Heart right ventricle (tissue), 16 donors: Measurements from ENCODE around the gene PTK7. TPM values are rescaled to one million over a fixed set of nuclear protein-coding genes. Genes with fewer than 3 reads are reported as not detected.
A peak's percentile ranks its signal among the peaks of the same experiment; 100 is the strongest.
"Not testable (repeated sequence)": the region's sequence is repeated elsewhere in the genome, so short reads cannot be mapped to it uniquely, and the experiment has no call there.

Source experiments
- ATAC-seq, 8 donors: fragments of 200-7000 bp; cut with Tn5 transposase; one replicate each; pipeline ENCODE4 v1.9.1; 2020; ENCODE audit warnings: mild to moderate bottlenecking in 8 of 8, moderate library complexity in 8 of 8, moderate number of reproducible peaks in 1 of 8
- DNase-seq, 2 donors: peaks; one replicate each; pipeline ENCODE4 v3.0.0-alpha.2; 2020
- H3K27ac ChIP-seq, 10 donors: fragments of 200-600 bp; sonication (generic) in 2 of 10; one replicate each; pipeline versions ENCODE4 v1.5.0 to v1.8.0; 2020 to 2022; ENCODE audit warnings: mild to moderate bottlenecking in 3 of 10
- H3K27me3 ChIP-seq, 7 donors: fragments of 200-600 bp; one replicate each; pipeline ENCODE4 v1.8.0; 2021 to 2022; ENCODE audit warnings: mild to moderate bottlenecking in 2 of 7
- H3K36me3 ChIP-seq, 9 donors: fragments of 200-600 bp; sonication (generic) in 1 of 9; one replicate each; pipeline versions ENCODE4 v1.5.0 to v1.8.0; 2020 to 2022; ENCODE audit warnings: mild to moderate bottlenecking in 2 of 9
- H3K4me1 ChIP-seq, 9 donors: fragments of 200-600 bp; sonication (generic) in 1 of 9; one replicate each; pipeline versions ENCODE4 v1.5.0 to v1.8.0; 2020 to 2022; ENCODE audit warnings: mild to moderate bottlenecking in 4 of 9
- H3K4me3 ChIP-seq, 10 donors: fragments of 200-600 bp; sonication (generic) in 2 of 10; one replicate each; pipeline versions ENCODE4 v1.5.0 to v1.8.0; 2020 to 2022; ENCODE audit warnings: mild to moderate bottlenecking in 7 of 10, moderate library complexity in 2 of 10
- H3K9me3 ChIP-seq, 11 donors: fragments of 200-600 bp in 10 of 11; sonication (generic) in 2 of 11; one replicate each; pipeline versions ENCODE4 v1.5.0 to v1.8.0; 2013 to 2022; ENCODE audit warnings: mild to moderate bottlenecking in 2 of 11, control low read depth in 1 of 11, moderate library complexity in 1 of 11
- WGBS, 2 donors: extraction: QIAGEN DNeasy Blood & Tissue Kit; methylation state at CpG; one replicate each; pipeline ENCODE4 v1.1.7; 2013; ENCODE audit warnings: inconsistent platforms in 1 of 2; 5-methylcytosine and 5-hydroxymethylcytosine counted together
- intact Hi-C, 10 donors: fragments of 100-400 bp; cut with DNase I; formaldehyde crosslinking; loops; one replicate each; pipeline versions ENCODE4 v1.11.1 to v1.14.2; 2022
- polyA plus RNA-seq, 2 donors: library from polyadenylated mRNA; stranded (reverse); fragments of 200-250 nt; gene quantifications; one replicate each; pipeline ENCODE4 v1.2.3, GENCODE V29; 2013
- total RNA-seq, 10 donors: library from RNA; stranded (reverse); fragmentation: NEBNext Ultra II Directional in 3 of 10; extraction: Animal tissue kit (Norgen Biotek cat#: 25700) in 3 of 10; gene quantifications; one replicate each; pipeline versions ENCODE4 v1.2.1 to v1.2.4, GENCODE V29; 2021 to 2023
- TF ChIP-seq, protein P1 (sequence below), 9 donors: fragments of 200-600 bp; sonication (generic) in 2 of 9; IDR thresholded peaks; one replicate each; pipeline versions ENCODE4 v1.5.0 to v1.8.0; 2021 to 2022; ENCODE audit warnings: antibody characterized with exemption in 9 of 9, mild to moderate bottlenecking in 5 of 9, moderate library complexity in 1 of 9
- donor health status: Arrhythmogenic right ventricular cardiomyopathy.
- donor health status: ischemic (EF 13 %, LVEDD 7.1; RV severe dilation, severe dysfunction).
- donor health status: healthy with polysubstance abuse.
- donor health status: DM: no; HTN: yes; CAD: no.
- donor health status: DM: no; HTN: no; CAD: no.
- donor health status: ischemic (EF 25% LVEDD 6.9; RV normal size, moderate dysfunction).
- donor health status: ischemic (EF 25% LVEDD 5.7; RV mildly dilated, moderate dysfunction).
- donor health status: healthy.
- donor health status: DM: yes; HTN: yes; CAD: no.
- donor health status: Ischemic cardiomyopathy.
- donor health status: ischemic (EF 35%, LVEDD 5.7; RV mildly dilated, moderate dysfunction).
- donor health status: nonischemic (EF 11% LVEDD 7.7; RV severe dilation, severe dysfunction).
- donor health status: DM: yes; HTN: yes; CAD: no.
- donor health status: PGD.
- donor health status: ischemic (EF 29% LVEDD 5.4; RV normal size, mild dysfunction).
- donor health status: nonischemic (EF 23%, LVEDD 6.1; RV moderate dilation, normal function).

Gene PTK7
- total and polyA plus RNA-seq, 12 donors, result 0.80 to 6.3 (median 2.2) TPM

DNA sequence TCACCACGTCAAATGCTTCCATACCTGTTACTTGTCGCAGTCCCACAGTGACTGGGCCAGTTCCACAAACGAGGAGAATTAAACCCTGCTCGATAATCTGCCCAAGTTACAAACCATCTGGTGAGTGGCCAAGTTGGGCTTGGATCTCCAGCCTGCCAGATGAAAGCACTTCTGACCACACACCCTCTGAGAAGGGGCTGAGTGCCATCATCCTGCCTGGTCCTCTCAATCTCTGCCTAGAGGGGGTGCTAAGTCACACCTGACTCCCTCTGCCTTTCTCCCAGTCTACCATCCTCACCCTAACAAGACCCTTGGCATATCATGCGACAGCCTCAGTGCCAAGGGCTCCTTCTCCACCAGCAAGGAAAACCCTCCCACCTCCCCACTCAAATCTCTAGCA, 38.9 kb upstream of the PTK7 start:
- peak in 7 of 8 donors; percentile 14 to 56 (median 37) for ATAC-seq
- Histone ChIP-seq H3K4me1 (peaks cover 0 to 30% (median 17%) of the 10 kb centered on the region in 9 donors), H3K9me3 (no peaks in the 10 kb centered on the region), H3K36me3 (peaks cover 0 to 91% (median 18%) of the 10 kb centered on the region in 9 donors), H3K27me3 (no peaks in the 10 kb centered on the region), H3K27ac (peak overlapping the region in 3 of 10 donors; percentile 42 to 56 (median 56)), H3K4me3 (no peak overlapping the region)
- TF ChIP-seq, protein P1, sequence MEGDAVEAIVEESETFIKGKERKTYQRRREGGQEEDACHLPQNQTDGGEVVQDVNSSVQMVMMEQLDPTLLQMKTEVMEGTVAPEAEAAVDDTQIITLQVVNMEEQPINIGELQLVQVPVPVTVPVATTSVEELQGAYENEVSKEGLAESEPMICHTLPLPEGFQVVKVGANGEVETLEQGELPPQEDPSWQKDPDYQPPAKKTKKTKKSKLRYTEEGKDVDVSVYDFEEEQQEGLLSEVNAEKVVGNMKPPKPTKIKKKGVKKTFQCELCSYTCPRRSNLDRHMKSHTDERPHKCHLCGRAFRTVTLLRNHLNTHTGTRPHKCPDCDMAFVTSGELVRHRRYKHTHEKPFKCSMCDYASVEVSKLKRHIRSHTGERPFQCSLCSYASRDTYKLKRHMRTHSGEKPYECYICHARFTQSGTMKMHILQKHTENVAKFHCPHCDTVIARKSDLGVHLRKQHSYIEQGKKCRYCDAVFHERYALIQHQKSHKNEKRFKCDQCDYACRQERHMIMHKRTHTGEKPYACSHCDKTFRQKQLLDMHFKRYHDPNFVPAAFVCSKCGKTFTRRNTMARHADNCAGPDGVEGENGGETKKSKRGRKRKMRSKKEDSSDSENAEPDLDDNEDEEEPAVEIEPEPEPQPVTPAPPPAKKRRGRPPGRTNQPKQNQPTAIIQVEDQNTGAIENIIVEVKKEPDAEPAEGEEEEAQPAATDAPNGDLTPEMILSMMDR (IDR thresholded peaks at IDR 0.05), result peak in 1 of 9 donors; percentile 24
- WGBS, 2 donors, result 51 to 72% methylated on average over 5 of the region's 5 CpGs
- intact Hi-C loops, result no loop called here
- DNase-seq, result peak in 1 of 2 donors; percentile 43

DNA sequence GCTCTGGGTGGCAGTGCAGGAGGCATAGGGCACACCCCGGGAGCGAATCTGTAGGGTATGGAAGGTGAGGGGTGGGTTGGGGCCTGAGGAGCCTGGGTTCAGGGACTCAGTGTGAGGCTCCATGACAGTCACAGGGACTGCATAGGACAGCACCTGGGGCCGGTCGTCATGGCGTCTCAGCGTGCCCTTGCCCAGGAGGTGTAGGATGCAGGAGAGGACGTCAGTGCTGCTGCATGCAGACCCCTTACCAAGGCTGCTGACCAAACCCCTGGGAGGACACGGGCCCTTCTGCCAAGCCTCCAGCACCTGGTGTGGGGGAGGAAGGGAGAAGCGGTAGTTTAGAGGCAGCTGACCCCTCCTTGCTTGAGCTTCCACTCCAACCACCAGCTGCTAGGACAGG, 38.4 kb upstream of the PTK7 start:
- intact Hi-C loops, result no loop called here
- TF ChIP-seq, protein P1 (IDR thresholded peaks at IDR 0.05), result no peak
- DNase-seq (no peak), ATAC-seq (peak in 1 of 8 donors; percentile 2)
- H3K27ac ChIP-seq, result peak overlapping the region in 2 of 10 donors; percentile 42 to 56
- H3K27me3 ChIP-seq, result no peaks in the 10 kb centered on the region
- H3K4me3 ChIP-seq, result no peak overlapping the region
- H3K4me1 ChIP-seq, result peaks cover 0 to 30% (median 17%) of the 10 kb centered on the region in 9 donors
- H3K36me3 ChIP-seq, result peaks cover 0 to 91% (median 17%) of the 10 kb centered on the region in 9 donors
- WGBS, 2 donors, result 90% methylated on average over 9 of the region's 9 CpGs
- no peaks in the 10 kb centered on the region for H3K9me3 ChIP-seq

DNA sequence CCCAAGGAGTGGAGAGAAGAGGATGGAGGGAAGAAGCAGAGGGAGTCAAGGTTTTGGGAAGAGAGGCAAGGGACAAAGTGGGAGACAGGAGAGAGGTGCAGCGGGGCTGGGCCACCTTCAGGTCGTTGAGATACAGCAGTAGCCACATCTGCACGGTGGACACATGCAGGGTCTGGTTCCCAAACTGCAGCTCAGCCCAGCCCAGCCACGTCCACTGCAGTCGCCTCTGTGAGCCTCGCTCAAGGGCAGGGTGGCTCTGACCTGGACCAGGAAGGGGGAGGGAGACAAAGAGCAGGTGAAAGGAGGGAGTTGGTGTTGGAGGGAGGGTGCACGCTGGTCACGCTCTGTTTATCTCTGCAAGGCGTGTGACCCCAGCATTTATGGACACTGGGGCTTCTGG, 37.4 kb upstream of the PTK7 start:
- no peak overlapping the region for H3K27ac ChIP-seq

DNA sequence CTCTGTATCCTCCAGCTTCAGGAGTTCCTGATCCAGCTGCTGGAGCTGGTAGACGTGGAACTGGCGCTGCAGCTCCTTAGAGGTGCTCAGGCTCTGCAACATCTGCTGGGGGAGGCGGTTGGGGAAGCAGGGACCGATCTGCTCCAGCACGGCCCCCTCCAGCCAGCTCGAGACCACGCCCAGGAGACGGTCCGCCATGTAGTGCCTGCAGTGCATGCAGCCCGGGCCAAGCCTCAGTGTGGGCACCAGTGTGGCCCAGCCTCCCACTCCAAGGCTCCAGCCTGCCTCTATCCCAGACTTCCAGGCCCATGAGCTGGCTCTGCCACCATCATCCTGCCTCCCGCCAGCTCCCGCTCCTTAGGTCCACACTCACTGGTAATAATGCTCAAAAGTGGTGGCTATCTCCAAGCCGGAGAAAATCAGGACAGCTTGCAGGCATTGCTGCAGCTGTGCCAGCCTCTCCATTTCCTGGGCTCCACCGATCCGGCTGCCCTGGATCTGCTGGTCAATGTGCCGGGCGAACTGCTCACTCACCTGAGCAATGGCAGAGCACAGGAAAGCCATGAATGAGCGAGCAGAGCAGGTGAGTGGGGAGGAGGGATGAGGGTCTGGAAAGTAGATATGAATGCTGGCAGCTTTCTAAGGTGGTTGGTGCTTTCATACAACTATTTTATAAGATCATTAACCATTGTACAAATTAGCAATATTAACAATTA, 35.4 kb upstream of the PTK7 start:
- no peak overlapping the region for H3K27ac ChIP-seq
- no peak overlapping the region for H3K4me3 ChIP-seq
- no peaks in the 10 kb centered on the region for H3K9me3 ChIP-seq
- H3K36me3 ChIP-seq, result peaks cover 0 to 91% (median 23%) of the 10 kb centered on the region in 9 donors
- no peak for DNase-seq
- TF ChIP-seq, protein P1 (IDR thresholded peaks at IDR 0.05), result no peak
- H3K27me3 ChIP-seq, result no peaks in the 10 kb centered on the region
- no peak for ATAC-seq
- intact Hi-C loops, result no loop called here
- H3K4me1 ChIP-seq, result peaks cover 0 to 21% (median 9%) of the 10 kb centered on the region in 9 donors
- 93 to 95% methylated on average over 18 of the region's 18 CpGs for WGBS, 2 donors

More for the DNA sequence above, 37.4 kb upstream of the PTK7 start:
- no peak overlapping the region for H3K4me3 ChIP-seq
- intact Hi-C loops, result no loop called here
- TF ChIP-seq, protein P1 (IDR thresholded peaks at IDR 0.05), result no peak
- WGBS, 2 donors, result 81 to 89% methylated on average over 9 of the region's 9 CpGs
- H3K27me3 ChIP-seq, result no peaks in the 10 kb centered on the region
- peaks cover 0 to 91% (median 18%) of the 10 kb centered on the region in 9 donors for H3K36me3 ChIP-seq
- ATAC-seq, result no peak
- no peak for DNase-seq
- H3K4me1 ChIP-seq, result peaks cover 0 to 30% (median 17%) of the 10 kb centered on the region in 9 donors
- H3K9me3 ChIP-seq, result no peaks in the 10 kb centered on the region

DNA sequence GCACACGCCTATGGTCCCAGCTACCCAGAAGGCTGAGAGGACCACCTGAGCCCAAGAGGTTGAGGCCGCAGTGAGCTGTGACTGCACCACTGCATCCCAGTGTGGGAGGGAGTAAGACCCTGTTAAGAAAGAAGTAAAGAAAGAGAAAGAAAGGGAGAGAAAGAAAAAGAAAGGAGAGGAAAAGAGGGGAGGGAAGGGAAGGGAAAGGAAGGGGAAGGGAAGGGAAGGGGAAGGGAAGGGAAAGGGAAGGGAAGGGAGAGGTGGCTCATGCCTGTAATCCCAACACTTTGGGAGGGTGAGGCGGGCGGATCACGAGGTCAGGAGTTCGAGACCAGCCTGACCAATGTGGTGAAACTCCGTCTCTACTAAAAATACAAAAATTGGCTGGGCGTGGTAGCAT, 34.6 kb upstream of the PTK7 start:
- Histone ChIP-seq H3K36me3 (peaks cover 0 to 92% (median 23%) of the 10 kb centered on the region in 9 donors), H3K4me1 (peaks cover 0 to 14% (median 6%) of the 10 kb centered on the region in 9 donors)
- H3K27ac ChIP-seq, ATAC-seq, DNase-seq, intact Hi-C loops, H3K4me3 ChIP-seq, H3K9me3 ChIP-seq, H3K27me3 ChIP-seq: not testable (repeated sequence)
- WGBS, 2 donors, result 95 to 97% methylated on average over 8 of the region's 8 CpGs
